Measurements from ENCODE around the gene NCKAP5.

GRCh38 chr2:133343018-133343352 lies 225.3 kb downstream of the NCKAP5 start:
- TF ChIP-seq SP1 (IDR thresholded peaks at IDR 0.05), result no peak
- no peak for TF ChIP-seq LEF1 (IDR thresholded peaks at IDR 0.05; ENCODE audit: borderline replicate concordance)

All from HEK293T (cell line).